Astrocyte of the spinal cord (primary cell): ENCODE measurements around the gene CLDND2.

Experiments used
- DNase-seq: peaks from one replicate; pipeline ENCODE4 v3.0.0; 2011; ENCODE audit warnings: low read depth, low spot score
- H3K4me3 ChIP-seq: 2 replicates; pipeline ENCODE4 v1.5.1; 2011; ENCODE audit warnings: low read depth, mild to moderate bottlenecking, low read length, moderate library complexity
- CTCF ChIP-seq: IDR thresholded peaks from 2 replicates; pipeline ENCODE4 v1.5.1; 2012; ENCODE audit warnings: low read depth, mild to moderate bottlenecking, low read length, inconsistent platforms
- in situ Hi-C: cut with HindIII; loops from 2 replicates; pipeline ENCODE4 v1.10.0; 2017; ENCODE audit warnings: low sequenced_read_pairs

Gene CLDND2

GRCh38 chr19:51323481-51324166, 45.2 kb downstream of the CLDND2 start:
- DNase-seq: no peak
- H3K4me3 ChIP-seq: no peak overlapping the region
- TF ChIP-seq CTCF: no peak
- in situ Hi-C loops: no loop called here

GRCh38 chr19:51321799-51322198, 47.0 kb downstream of the CLDND2 start:
- in situ Hi-C loops: no loop called here
- H3K4me3 ChIP-seq: no peak overlapping the region
- TF ChIP-seq CTCF: no peak
- DNase-seq: no peak

GRCh38 chr19:51320280-51320657, 48.5 kb downstream of the CLDND2 start:
- no peak overlapping the region for H3K4me3 ChIP-seq
- DNase-seq: no peak
- no peak for TF ChIP-seq CTCF
- in situ Hi-C loops: no loop called here

GRCh38 chr19:51319649-51320279, 49.0 kb downstream of the CLDND2 start:
- H3K4me3 ChIP-seq: no peak overlapping the region
- DNase-seq: no peak
- in situ Hi-C loops: no loop called here
- TF ChIP-seq CTCF: no peak

- in situ Hi-C loops: no loop called here
- TF ChIP-seq CTCF: no peak
- no peak overlapping the region for H3K4me3 ChIP-seq
- DNase-seq: no peak
Observed at GRCh38 chr19:51318687-51319648, 49.8 kb downstream of the CLDND2 start.

- in situ Hi-C loops: no loop called here
- no peak for DNase-seq
- no peak for TF ChIP-seq CTCF
- H3K4me3 ChIP-seq: no peak overlapping the region
Observed at GRCh38 chr19:51317968-51318367, 50.8 kb downstream of the CLDND2 start.
